ENCODE data around the gene PRADC1. TPM values are rescaled to one million over a fixed set of nuclear protein-coding genes. Genes with fewer than 3 reads are reported as not detected.

PRADC1 gene
- total RNA-seq, 1 donor from 2014 or later = 77.0 TPM

DNA sequence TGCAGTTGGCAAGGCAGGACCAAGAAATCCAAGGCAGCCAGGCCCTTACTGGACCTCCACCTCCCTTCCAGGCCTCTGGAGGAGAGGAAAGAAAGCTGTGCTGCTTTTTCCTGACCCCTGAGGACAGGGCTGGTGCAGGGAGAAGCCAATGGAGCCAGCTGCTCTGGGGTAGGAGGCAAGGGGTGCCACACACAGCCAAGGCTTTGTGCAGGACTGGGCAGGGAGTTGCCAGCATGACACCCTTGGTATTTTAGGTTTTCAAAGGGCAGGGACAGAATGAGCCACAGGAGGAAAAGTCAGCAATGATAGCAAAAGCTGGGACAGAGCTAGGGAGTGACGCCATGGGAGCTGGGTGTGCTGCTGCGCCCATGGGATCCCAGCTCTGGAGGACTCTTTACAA is 24.0 kb upstream of the PRADC1 start:
- H3K27ac ChIP-seq = no peak overlapping the region
- H3K9me3 ChIP-seq = no peaks in the 10 kb centered on the region
- intact Hi-C loops (cut with DNase I) = no loop called here
- no peaks in the 10 kb centered on the region for H3K4me1 ChIP-seq
- H3K27me3 ChIP-seq = no peaks in the 10 kb centered on the region
- no peak for TF ChIP-seq CTCF (IDR thresholded peaks at IDR 0.05)
- no peak overlapping the region for H3K4me3 ChIP-seq
- no peak for DNase-seq (ENCODE audit: low spot score in 2 of 2)
- H3K36me3 ChIP-seq = peaks cover 23 to 26% of the 10 kb centered on the region in 2 donors

GRCh38 chr2:73256618-73256922 is 23.5 kb upstream of the PRADC1 start:
- Histone ChIP-seq H3K4me3 (no peak overlapping the region), H3K36me3 (peaks cover 28 to 31% of the 10 kb centered on the region in 2 donors), H3K4me1 (no peaks in the 10 kb centered on the region), H3K27ac (no peak overlapping the region), H3K9me3 (no peaks in the 10 kb centered on the region), H3K27me3 (no peaks in the 10 kb centered on the region)
- intact Hi-C loops (cut with DNase I) = no loop called here
- TF ChIP-seq CTCF (IDR thresholded peaks at IDR 0.05) = no peak
- DNase-seq (ENCODE audit: low spot score in 2 of 2) = no peak

- Histone ChIP-seq H3K27ac (no peak overlapping the region), H3K27me3 (no peaks in the 10 kb centered on the region), H3K36me3 (peaks cover 33 to 36% of the 10 kb centered on the region in 2 donors), H3K9me3 (no peaks in the 10 kb centered on the region), H3K4me1 (no peaks in the 10 kb centered on the region), H3K4me3 (no peak overlapping the region)
- DNase-seq (ENCODE audit: low spot score in 2 of 2) = no peak
- no peak for TF ChIP-seq CTCF (IDR thresholded peaks at IDR 0.05)
- intact Hi-C loops (cut with DNase I) = no loop called here
Observed at GRCh38 chr2:73255907-73256617, 23.0 kb upstream of the PRADC1 start.

DNA sequence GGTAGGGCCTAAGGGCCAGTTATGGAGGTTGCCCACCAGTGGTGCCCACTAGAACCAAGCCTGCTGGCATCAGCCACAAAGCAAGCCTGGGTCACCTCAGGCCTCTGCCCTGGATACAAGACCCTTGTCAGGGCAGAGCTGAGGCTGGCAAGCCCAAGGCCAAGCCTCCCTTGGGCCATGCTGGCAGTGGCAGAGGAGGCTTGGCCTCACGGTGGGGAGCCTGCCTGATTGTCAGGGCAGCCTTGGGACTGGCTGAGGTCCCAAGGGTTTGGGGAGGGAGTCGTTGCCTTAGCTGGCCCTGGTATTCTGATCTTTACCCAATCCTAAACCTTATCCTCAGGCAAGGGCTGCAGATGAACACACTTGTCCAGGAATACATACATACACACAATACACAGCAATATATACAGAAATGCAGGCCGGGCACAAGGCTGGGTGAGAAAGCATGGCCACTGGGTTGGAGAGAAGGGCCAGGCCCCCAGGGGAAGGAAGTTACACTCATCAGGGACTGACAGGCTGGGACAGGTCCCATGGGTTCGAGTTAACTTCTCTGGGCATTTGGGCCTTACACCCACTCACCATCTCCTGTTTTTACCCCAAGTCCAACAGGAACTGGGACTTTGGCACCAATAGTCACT is 22.1 kb upstream of the PRADC1 start:
- intact Hi-C loops (cut with DNase I) = no loop called here
- no peak overlapping the region for H3K27ac ChIP-seq
- no peaks in the 10 kb centered on the region for H3K9me3 ChIP-seq
- TF ChIP-seq CTCF (IDR thresholded peaks at IDR 0.05) = no peak
- DNase-seq (ENCODE audit: low spot score in 2 of 2) = no peak
- no peaks in the 10 kb centered on the region for H3K4me1 ChIP-seq
- H3K4me3 ChIP-seq = no peak overlapping the region
- H3K36me3 ChIP-seq = peaks cover 42 to 45% of the 10 kb centered on the region in 2 donors
- no peaks in the 10 kb centered on the region for H3K27me3 ChIP-seq

DNA sequence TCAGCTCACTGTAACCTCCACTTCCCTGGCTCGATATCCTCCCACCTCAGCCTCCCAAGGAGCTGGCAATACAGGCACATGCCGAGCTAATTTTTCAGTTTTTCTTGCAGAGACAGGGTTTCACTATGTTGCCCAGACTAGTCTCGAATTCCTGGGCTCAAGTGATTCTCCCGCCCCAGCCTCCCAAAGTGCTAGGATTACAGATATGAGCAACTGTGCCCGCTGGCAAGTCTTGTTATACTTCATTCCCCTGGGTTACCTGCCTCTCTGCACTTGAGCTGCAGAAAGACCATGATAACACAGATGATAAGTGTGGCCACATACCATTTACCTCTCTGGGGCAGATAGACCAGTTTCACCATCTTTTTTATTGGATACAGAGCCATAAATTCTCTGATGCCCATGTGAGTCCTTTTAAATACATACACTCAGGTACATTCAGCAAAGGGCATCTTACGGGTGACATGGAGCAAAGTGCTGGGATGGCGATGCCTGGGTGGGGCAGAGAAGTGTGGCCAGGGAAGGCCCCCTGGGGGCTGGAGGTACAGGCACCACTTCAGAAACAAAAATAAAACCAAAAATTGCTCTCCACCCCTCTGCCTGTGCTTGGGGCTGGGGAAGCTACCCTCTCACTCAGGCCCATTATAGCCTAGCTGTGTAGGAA is 21.4 kb upstream of the PRADC1 start:
- Histone ChIP-seq H3K4me1 (no peaks in the 10 kb centered on the region), H3K4me3 (no peak overlapping the region), H3K9me3 (no peaks in the 10 kb centered on the region), H3K36me3 (peaks cover 49 to 52% of the 10 kb centered on the region in 2 donors), H3K27me3 (no peaks in the 10 kb centered on the region), H3K27ac (no peak overlapping the region)
- TF ChIP-seq CTCF (IDR thresholded peaks at IDR 0.05) = no peak
- intact Hi-C loops (cut with DNase I) = no loop called here
- DNase-seq (ENCODE audit: low spot score in 2 of 2) = no peak
